Measurements from ENCODE around the gene TACO1.

TACO1 gene

GRCh38 chr17:63624531-63624880 lies 23.8 kb downstream of the TACO1 start:
- H3K4me1 ChIP-seq (ENCODE audit: control insufficient read depth, insufficient read depth, low read length): peaks cover 34% of the 10 kb centered on the region
- H3K27me3 ChIP-seq (replicated peaks; ENCODE audit: control insufficient read depth, insufficient read depth, low read length): no peaks in the 10 kb centered on the region
- H3K36me3 ChIP-seq (ENCODE audit: control insufficient read depth, insufficient read depth, low read length, severe bottlenecking): no peaks in the 10 kb centered on the region
- H3K4me3 ChIP-seq (ENCODE audit: low read length): peak overlapping the region; percentile 94
- no peaks in the 10 kb centered on the region for H3K9me3 ChIP-seq (ENCODE audit: control insufficient read depth, low read length)
- no peak overlapping the region for H3K9ac ChIP-seq (ENCODE audit: low read length)
- DNase-seq (ENCODE audit: low read depth): no peak

GRCh38 chr17:63626551-63627180 lies 26.0 kb downstream of the TACO1 start:
- Histone ChIP-seq H3K36me3 (ENCODE audit: control insufficient read depth, insufficient read depth, low read length, severe bottlenecking) (no peaks in the 10 kb centered on the region), H3K9me3 (ENCODE audit: control insufficient read depth, low read length) (no peaks in the 10 kb centered on the region), H3K4me3 (ENCODE audit: low read length) (peak overlapping the region; percentile 50), H3K4me1 (ENCODE audit: control insufficient read depth, insufficient read depth, low read length) (peaks cover 39% of the 10 kb centered on the region), H3K27me3 (replicated peaks; ENCODE audit: control insufficient read depth, insufficient read depth, low read length) (no peaks in the 10 kb centered on the region), H3K9ac (ENCODE audit: low read length) (peak overlapping the region; percentile 16)
- peak; percentile 53 for DNase-seq (ENCODE audit: low read depth)

- H3K36me3 ChIP-seq (ENCODE audit: control insufficient read depth, insufficient read depth, low read length, severe bottlenecking): peaks cover 17% of the 10 kb centered on the region
- DNase-seq (ENCODE audit: low read depth): no peak
- H3K27me3 ChIP-seq (replicated peaks; ENCODE audit: control insufficient read depth, insufficient read depth, low read length): no peaks in the 10 kb centered on the region
- no peaks in the 10 kb centered on the region for H3K9me3 ChIP-seq (ENCODE audit: control insufficient read depth, low read length)
- no peak overlapping the region for H3K9ac ChIP-seq (ENCODE audit: low read length)
- peaks cover 27% of the 10 kb centered on the region for H3K4me1 ChIP-seq (ENCODE audit: control insufficient read depth, insufficient read depth, low read length)
- H3K4me3 ChIP-seq (ENCODE audit: low read length): no peak overlapping the region
These were observed 28.9 kb downstream of the TACO1 start for GRCh38 chr17:63629627-63630026.

- H3K4me1 ChIP-seq (ENCODE audit: control insufficient read depth, insufficient read depth, low read length): peaks cover 27% of the 10 kb centered on the region
- peaks cover 29% of the 10 kb centered on the region for H3K36me3 ChIP-seq (ENCODE audit: control insufficient read depth, insufficient read depth, low read length, severe bottlenecking)
- no peaks in the 10 kb centered on the region for H3K9me3 ChIP-seq (ENCODE audit: control insufficient read depth, low read length)
- no peak overlapping the region for H3K9ac ChIP-seq (ENCODE audit: low read length)
- H3K4me3 ChIP-seq (ENCODE audit: low read length): no peak overlapping the region
- H3K27me3 ChIP-seq (replicated peaks; ENCODE audit: control insufficient read depth, insufficient read depth, low read length): no peaks in the 10 kb centered on the region
- no peak for DNase-seq (ENCODE audit: low read depth)
These were observed 30.4 kb downstream of the TACO1 start for GRCh38 chr17:63631062-63631461.

- H3K27me3 ChIP-seq (replicated peaks; ENCODE audit: control insufficient read depth, insufficient read depth, low read length): no peaks in the 10 kb centered on the region
These were observed 30.9 kb downstream of the TACO1 start for GRCh38 chr17:63631626-63632025.

GRCh38 chr17:63633742-63634141 lies 33.0 kb downstream of the TACO1 start:
- Histone ChIP-seq H3K4me1 (ENCODE audit: control insufficient read depth, insufficient read depth, low read length) (peaks cover 13% of the 10 kb centered on the region), H3K27me3 (replicated peaks; ENCODE audit: control insufficient read depth, insufficient read depth, low read length) (no peaks in the 10 kb centered on the region), H3K36me3 (ENCODE audit: control insufficient read depth, insufficient read depth, low read length, severe bottlenecking) (peaks cover 51% of the 10 kb centered on the region), H3K9ac (ENCODE audit: low read length) (no peak overlapping the region), H3K9me3 (ENCODE audit: control insufficient read depth, low read length) (no peaks in the 10 kb centered on the region), H3K4me3 (ENCODE audit: low read length) (no peak overlapping the region)
- DNase-seq (ENCODE audit: low read depth): no peak

More at GRCh38 chr17:63631626-63632025, 30.9 kb downstream of the TACO1 start:
- no peaks in the 10 kb centered on the region for H3K9me3 ChIP-seq (ENCODE audit: control insufficient read depth, low read length)
- DNase-seq (ENCODE audit: low read depth): no peak
- peaks cover 35% of the 10 kb centered on the region for H3K36me3 ChIP-seq (ENCODE audit: control insufficient read depth, insufficient read depth, low read length, severe bottlenecking)
- no peak overlapping the region for H3K9ac ChIP-seq (ENCODE audit: low read length)
- H3K4me1 ChIP-seq (ENCODE audit: control insufficient read depth, insufficient read depth, low read length): peaks cover 21% of the 10 kb centered on the region
- no peak overlapping the region for H3K4me3 ChIP-seq (ENCODE audit: low read length)

- Histone ChIP-seq H3K9me3 (ENCODE audit: control insufficient read depth, low read length) (no peaks in the 10 kb centered on the region), H3K4me3 (ENCODE audit: low read length) (no peak overlapping the region), H3K9ac (ENCODE audit: low read length) (no peak overlapping the region), H3K4me1 (ENCODE audit: control insufficient read depth, insufficient read depth, low read length) (peaks cover 13% of the 10 kb centered on the region), H3K36me3 (ENCODE audit: control insufficient read depth, insufficient read depth, low read length, severe bottlenecking) (peaks cover 55% of the 10 kb centered on the region), H3K27me3 (replicated peaks; ENCODE audit: control insufficient read depth, insufficient read depth, low read length) (no peaks in the 10 kb centered on the region)
- no peak for DNase-seq (ENCODE audit: low read depth)
These were observed 33.5 kb downstream of the TACO1 start for GRCh38 chr17:63634163-63634562.

GRCh38 chr17:63634816-63635215 lies 34.1 kb downstream of the TACO1 start:
- Histone ChIP-seq H3K27me3 (replicated peaks; ENCODE audit: control insufficient read depth, insufficient read depth, low read length) (no peaks in the 10 kb centered on the region), H3K9me3 (ENCODE audit: control insufficient read depth, low read length) (no peaks in the 10 kb centered on the region), H3K4me3 (ENCODE audit: low read length) (no peak overlapping the region), H3K36me3 (ENCODE audit: control insufficient read depth, insufficient read depth, low read length, severe bottlenecking) (peaks cover 56% of the 10 kb centered on the region), H3K4me1 (ENCODE audit: control insufficient read depth, insufficient read depth, low read length) (peaks cover 10% of the 10 kb centered on the region), H3K9ac (ENCODE audit: low read length) (no peak overlapping the region)
- no peak for DNase-seq (ENCODE audit: low read depth)

- DNase-seq (ENCODE audit: low read depth): no peak
- H3K9ac ChIP-seq (ENCODE audit: low read length): no peak overlapping the region
- no peaks in the 10 kb centered on the region for H3K27me3 ChIP-seq (replicated peaks; ENCODE audit: control insufficient read depth, insufficient read depth, low read length)
- H3K36me3 ChIP-seq (ENCODE audit: control insufficient read depth, insufficient read depth, low read length, severe bottlenecking): peaks cover 56% of the 10 kb centered on the region
- H3K9me3 ChIP-seq (ENCODE audit: control insufficient read depth, low read length): no peaks in the 10 kb centered on the region
- peaks cover 8% of the 10 kb centered on the region for H3K4me1 ChIP-seq (ENCODE audit: control insufficient read depth, insufficient read depth, low read length)
- no peak overlapping the region for H3K4me3 ChIP-seq (ENCODE audit: low read length)
These were observed 34.6 kb downstream of the TACO1 start for GRCh38 chr17:63635290-63635689.

GRCh38 chr17:63635787-63636186 lies 35.1 kb downstream of the TACO1 start:
- Histone ChIP-seq H3K9ac (ENCODE audit: low read length) (no peak overlapping the region), H3K9me3 (ENCODE audit: control insufficient read depth, low read length) (no peaks in the 10 kb centered on the region), H3K36me3 (ENCODE audit: control insufficient read depth, insufficient read depth, low read length, severe bottlenecking) (peaks cover 56% of the 10 kb centered on the region), H3K4me3 (ENCODE audit: low read length) (no peak overlapping the region), H3K4me1 (ENCODE audit: control insufficient read depth, insufficient read depth, low read length) (peaks cover 8% of the 10 kb centered on the region), H3K27me3 (replicated peaks; ENCODE audit: control insufficient read depth, insufficient read depth, low read length) (no peaks in the 10 kb centered on the region)
- DNase-seq (ENCODE audit: low read depth): no peak

- H3K36me3 ChIP-seq (ENCODE audit: control insufficient read depth, insufficient read depth, low read length, severe bottlenecking): peaks cover 46% of the 10 kb centered on the region
- no peaks in the 10 kb centered on the region for H3K27me3 ChIP-seq (replicated peaks; ENCODE audit: control insufficient read depth, insufficient read depth, low read length)
- DNase-seq (ENCODE audit: low read depth): no peak
- peaks cover 8% of the 10 kb centered on the region for H3K4me1 ChIP-seq (ENCODE audit: control insufficient read depth, insufficient read depth, low read length)
- no peak overlapping the region for H3K9ac ChIP-seq (ENCODE audit: low read length)
- no peaks in the 10 kb centered on the region for H3K9me3 ChIP-seq (ENCODE audit: control insufficient read depth, low read length)
- no peak overlapping the region for H3K4me3 ChIP-seq (ENCODE audit: low read length)
These were observed 38.4 kb downstream of the TACO1 start for GRCh38 chr17:63639125-63639524.

- peaks cover 38% of the 10 kb centered on the region for H3K36me3 ChIP-seq (ENCODE audit: control insufficient read depth, insufficient read depth, low read length, severe bottlenecking)
- H3K9me3 ChIP-seq (ENCODE audit: control insufficient read depth, low read length): no peaks in the 10 kb centered on the region
- no peak for DNase-seq (ENCODE audit: low read depth)
- no peak overlapping the region for H3K9ac ChIP-seq (ENCODE audit: low read length)
- H3K4me3 ChIP-seq (ENCODE audit: low read length): no peak overlapping the region
- H3K27me3 ChIP-seq (replicated peaks; ENCODE audit: control insufficient read depth, insufficient read depth, low read length): no peaks in the 10 kb centered on the region
- peaks cover 4% of the 10 kb centered on the region for H3K4me1 ChIP-seq (ENCODE audit: control insufficient read depth, insufficient read depth, low read length)
These were observed 39.3 kb downstream of the TACO1 start for GRCh38 chr17:63640038-63640437.
